ENCODE results near the gene ETV4. TPM values are rescaled to one million over a fixed set of nuclear protein-coding genes. Genes with fewer than 3 reads are reported as not detected.

The ETV4 gene
- total and polyA plus RNA-seq, 5 donors from 2014 or later: not detected

DNA sequence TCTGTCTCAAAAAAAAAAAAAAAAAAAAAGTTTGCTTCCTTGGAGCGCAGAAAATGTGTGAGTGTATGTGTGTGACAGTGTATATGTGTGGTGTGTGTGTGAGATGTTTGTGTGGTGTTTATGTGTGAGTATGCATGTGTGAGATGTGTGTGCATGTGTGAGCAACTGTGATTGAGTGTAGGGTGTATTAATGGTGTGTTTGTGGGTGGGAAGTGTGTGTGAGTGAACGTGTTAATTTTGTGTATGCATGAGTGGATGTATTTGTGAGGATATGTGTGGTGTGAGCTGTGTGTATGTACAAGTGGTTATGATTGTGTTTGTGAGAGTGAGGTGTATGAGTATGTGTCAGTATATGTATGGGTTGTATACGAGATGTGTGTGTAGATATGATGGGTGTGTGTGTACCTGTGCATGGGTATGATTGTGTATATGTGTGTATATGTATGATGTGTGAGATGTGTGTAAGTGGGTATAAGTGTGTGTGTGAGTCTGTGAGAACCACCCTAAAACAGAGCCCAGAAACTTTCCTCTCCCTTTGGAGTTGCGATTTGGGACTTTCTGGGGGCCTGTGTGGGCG lies 22.5 kb upstream of the ETV4 start:
- Mint-ChIP-seq H3K4me1 (peaks cover 0 to 2% (median 0%) of the 10 kb centered on the region in 4 donors), H3K27ac (no peak overlapping the region), H3K9me3 (no peaks in the 10 kb centered on the region), H3K36me3 (no peaks in the 10 kb centered on the region), H3K27me3 (peaks cover 8% of the 10 kb centered on the region), H3K4me3 (no peak overlapping the region)
- H3K27me3 ChIP-seq (ENCODE audit: control insufficient read depth, insufficient read depth, low read length): no peaks in the 10 kb centered on the region
- H3K4me1 ChIP-seq (ENCODE audit: control insufficient read depth, insufficient read depth, low read length, poor library complexity, severe bottlenecking): no peaks in the 10 kb centered on the region
- no peak overlapping the region for H3K27ac ChIP-seq (ENCODE audit: insufficient read depth, low read length, poor library complexity, severe bottlenecking)
- ATAC-seq (ENCODE audit: low read depth in 2 of 2) (no peak), DNase-seq (no peak)
- H3K36me3 ChIP-seq (ENCODE audit: control insufficient read depth, insufficient read depth, low read length): no peaks in the 10 kb centered on the region
- H3K4me3 ChIP-seq (ENCODE audit: low read depth, low read length): no peak overlapping the region
- H3K9me3 ChIP-seq (ENCODE audit: control insufficient read depth in 2 of 2, low read length in 2 of 2): no peaks in the 10 kb centered on the region

DNA sequence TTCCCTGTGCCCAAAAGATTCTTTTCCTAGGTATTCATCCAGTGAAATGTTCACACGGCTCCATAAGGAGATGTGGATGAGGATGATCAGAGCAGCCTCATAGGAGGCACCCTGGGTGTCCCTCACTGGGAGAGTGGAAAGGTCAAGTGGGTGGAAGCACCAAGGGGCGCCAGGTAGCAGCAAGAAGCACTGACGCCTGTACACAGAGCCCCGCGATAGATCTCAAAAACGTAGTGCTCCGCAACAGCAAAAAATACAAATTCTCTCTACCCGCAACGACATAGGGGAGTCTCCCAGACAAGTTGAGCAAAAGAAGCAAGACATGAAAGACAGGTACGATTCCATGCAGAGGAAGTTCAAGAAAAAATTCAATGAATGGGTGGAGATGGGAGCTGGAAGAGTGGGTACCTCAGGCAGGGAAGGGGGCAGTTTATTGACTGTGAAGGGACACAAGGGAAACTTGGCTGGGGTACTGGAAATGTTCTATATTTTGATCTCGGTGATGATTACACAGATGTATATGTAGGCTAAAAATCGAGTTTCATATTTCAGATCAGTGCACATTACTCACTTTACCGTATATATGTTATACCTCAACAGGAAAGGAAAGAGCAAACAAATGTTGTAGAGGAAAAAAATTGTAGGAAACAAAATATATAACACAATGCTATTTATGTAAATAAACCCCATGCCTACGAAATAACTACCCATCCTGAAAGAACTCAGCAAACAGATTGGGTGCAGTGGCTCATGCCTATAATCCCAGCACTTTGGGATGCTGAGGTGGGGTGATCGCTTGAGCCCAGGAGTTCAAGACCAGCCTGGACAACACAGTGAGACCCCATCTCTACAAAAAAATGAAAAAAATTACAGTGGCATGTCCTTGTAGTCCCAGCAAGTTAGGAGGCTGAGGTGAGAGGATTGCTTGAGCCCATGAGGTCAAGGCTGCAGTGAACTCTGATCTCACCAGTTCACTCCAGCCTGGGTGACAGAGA lies 17.8 kb upstream of the ETV4 start:
- Histone ChIP-seq H3K9me3 (ENCODE audit: control insufficient read depth in 2 of 2, low read length in 2 of 2) (no peaks in the 10 kb centered on the region), H3K27ac (ENCODE audit: insufficient read depth, low read length, poor library complexity, severe bottlenecking) (no peak overlapping the region), H3K36me3 (ENCODE audit: control insufficient read depth, insufficient read depth, low read length) (no peaks in the 10 kb centered on the region), H3K4me3 (ENCODE audit: low read depth, low read length) (no peak overlapping the region), H3K27me3 (ENCODE audit: control insufficient read depth, insufficient read depth, low read length) (peaks cover 2% of the 10 kb centered on the region), H3K4me1 (ENCODE audit: control insufficient read depth, insufficient read depth, low read length, poor library complexity, severe bottlenecking) (no peaks in the 10 kb centered on the region)
- no peaks in the 10 kb centered on the region for H3K36me3 Mint-ChIP-seq
- no peaks in the 10 kb centered on the region for H3K9me3 Mint-ChIP-seq
- DNase-seq (no peak), ATAC-seq (ENCODE audit: low read depth in 2 of 2) (no peak)
- peaks cover 22% of the 10 kb centered on the region for H3K27me3 Mint-ChIP-seq
- H3K4me1 Mint-ChIP-seq: peaks cover 0 to 10% (median 0%) of the 10 kb centered on the region in 4 donors
- H3K4me3 Mint-ChIP-seq: no peak overlapping the region
- no peak overlapping the region for H3K27ac Mint-ChIP-seq

- Mint-ChIP-seq H3K9me3 (no peaks in the 10 kb centered on the region), H3K27me3 (peaks cover 23% of the 10 kb centered on the region), H3K4me3 (no peak overlapping the region)
Observed at GRCh38 chr17:43562679-43563599, 16.8 kb upstream of the ETV4 start.

DNA sequence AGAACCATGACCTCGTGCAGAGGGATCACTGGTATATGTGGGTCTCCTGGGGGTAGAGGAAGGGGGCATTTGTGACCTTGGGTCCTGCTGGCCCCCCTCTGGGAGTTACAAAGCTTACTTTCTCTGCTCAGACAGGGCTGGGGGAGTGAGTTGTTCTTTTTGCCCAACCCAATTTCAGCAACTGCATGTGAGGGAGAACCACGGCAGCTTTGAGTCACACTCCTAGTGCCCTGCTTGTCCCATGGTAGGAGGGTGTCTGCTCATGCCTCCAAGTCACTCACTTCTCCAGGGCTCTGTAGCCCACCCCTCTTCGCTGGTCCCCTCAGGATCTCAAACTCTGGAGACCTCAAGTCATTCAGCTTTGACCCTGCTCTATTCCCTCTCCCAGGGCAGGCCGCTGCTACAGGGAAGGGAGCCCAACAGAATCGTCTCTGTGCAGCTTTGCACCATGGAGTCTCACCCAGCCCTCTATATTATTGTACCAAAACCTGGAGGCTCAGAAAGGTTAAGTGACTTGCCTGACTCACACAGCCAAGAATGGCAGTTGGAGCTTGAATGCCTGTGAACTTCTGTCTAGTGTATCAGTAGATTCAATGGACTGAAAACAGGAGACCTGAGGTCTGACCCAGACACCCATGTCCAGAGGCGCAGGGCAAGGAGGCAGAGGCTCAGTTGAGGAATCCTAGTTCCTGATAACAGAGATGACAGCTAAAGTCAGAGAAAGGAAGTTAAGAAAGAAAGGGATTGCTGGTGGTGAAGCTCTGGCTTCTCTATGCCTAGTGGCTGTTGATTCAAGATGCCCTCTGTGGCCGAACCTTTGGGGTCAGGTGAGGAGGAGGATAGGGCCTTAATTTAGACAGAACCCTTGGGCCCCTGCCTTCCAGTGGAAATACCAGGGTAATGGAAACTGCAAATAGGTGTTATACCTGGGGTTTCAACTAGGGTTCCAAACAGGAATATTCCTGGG lies 14.6 kb upstream of the ETV4 start:
- H3K4me3 Mint-ChIP-seq: no peak overlapping the region
- ATAC-seq (ENCODE audit: low read depth in 2 of 2): no peak
- no peak overlapping the region for H3K4me3 ChIP-seq (ENCODE audit: low read depth, low read length)
- no peaks in the 10 kb centered on the region for H3K9me3 ChIP-seq (ENCODE audit: control insufficient read depth in 2 of 2, low read length in 2 of 2)
- no peak overlapping the region for H3K27ac ChIP-seq (ENCODE audit: insufficient read depth, low read length, poor library complexity, severe bottlenecking)
- no peaks in the 10 kb centered on the region for H3K9me3 Mint-ChIP-seq
- no peak overlapping the region for H3K27ac Mint-ChIP-seq
- H3K4me1 Mint-ChIP-seq: peaks cover 0 to 12% (median 0%) of the 10 kb centered on the region in 4 donors
- peaks cover 23% of the 10 kb centered on the region for H3K27me3 Mint-ChIP-seq
- DNase-seq: no peak
- no peaks in the 10 kb centered on the region for H3K36me3 ChIP-seq (ENCODE audit: control insufficient read depth, insufficient read depth, low read length)
- peaks cover 7% of the 10 kb centered on the region for H3K36me3 Mint-ChIP-seq
- H3K4me1 ChIP-seq (ENCODE audit: control insufficient read depth, insufficient read depth, low read length, poor library complexity, severe bottlenecking): no peaks in the 10 kb centered on the region
- H3K27me3 ChIP-seq (ENCODE audit: control insufficient read depth, insufficient read depth, low read length): peaks cover 2% of the 10 kb centered on the region

More at GRCh38 chr17:43562679-43563599, 16.8 kb upstream of the ETV4 start:
- no peak overlapping the region for H3K27ac ChIP-seq (ENCODE audit: insufficient read depth, low read length, poor library complexity, severe bottlenecking)
- Mint-ChIP-seq H3K27ac (no peak overlapping the region), H3K36me3 (no peaks in the 10 kb centered on the region), H3K4me1 (peaks cover 0 to 12% (median 0%) of the 10 kb centered on the region in 4 donors)
- ATAC-seq (ENCODE audit: low read depth in 2 of 2) (no peak), DNase-seq (no peak)
- no peaks in the 10 kb centered on the region for H3K36me3 ChIP-seq (ENCODE audit: control insufficient read depth, insufficient read depth, low read length)
- no peaks in the 10 kb centered on the region for H3K4me1 ChIP-seq (ENCODE audit: control insufficient read depth, insufficient read depth, low read length, poor library complexity, severe bottlenecking)
- H3K27me3 ChIP-seq (ENCODE audit: control insufficient read depth, insufficient read depth, low read length): peaks cover 2% of the 10 kb centered on the region
- no peaks in the 10 kb centered on the region for H3K9me3 ChIP-seq (ENCODE audit: control insufficient read depth in 2 of 2, low read length in 2 of 2)
- no peak overlapping the region for H3K4me3 ChIP-seq (ENCODE audit: low read depth, low read length)

GRCh38 chr17:43559161-43559816 lies 13.1 kb upstream of the ETV4 start:
- Histone ChIP-seq H3K27ac (ENCODE audit: insufficient read depth, low read length, poor library complexity, severe bottlenecking) (no peak overlapping the region), H3K4me1 (ENCODE audit: control insufficient read depth, insufficient read depth, low read length, poor library complexity, severe bottlenecking) (no peaks in the 10 kb centered on the region), H3K27me3 (ENCODE audit: control insufficient read depth, insufficient read depth, low read length) (peaks cover 2% of the 10 kb centered on the region), H3K4me3 (ENCODE audit: low read depth, low read length) (no peak overlapping the region), H3K9me3 (ENCODE audit: control insufficient read depth in 2 of 2, low read length in 2 of 2) (no peaks in the 10 kb centered on the region), H3K36me3 (ENCODE audit: control insufficient read depth, insufficient read depth, low read length) (no peaks in the 10 kb centered on the region)
- DNase-seq (no peak), ATAC-seq (ENCODE audit: low read depth in 2 of 2) (no peak)
- Mint-ChIP-seq H3K27ac (no peak overlapping the region), H3K4me1 (peaks cover 0 to 12% (median 0%) of the 10 kb centered on the region in 4 donors), H3K36me3 (peaks cover 7% of the 10 kb centered on the region), H3K9me3 (no peaks in the 10 kb centered on the region), H3K27me3 (peaks cover 29% of the 10 kb centered on the region), H3K4me3 (no peak overlapping the region)

- H3K36me3 ChIP-seq (ENCODE audit: control insufficient read depth, insufficient read depth, low read length): no peaks in the 10 kb centered on the region
- no peaks in the 10 kb centered on the region for H3K9me3 ChIP-seq (ENCODE audit: control insufficient read depth in 2 of 2, low read length in 2 of 2)
- Mint-ChIP-seq H3K4me1 (peaks cover 0 to 12% (median 0%) of the 10 kb centered on the region in 4 donors), H3K36me3 (peaks cover 7% of the 10 kb centered on the region), H3K27me3 (peaks cover 24% of the 10 kb centered on the region), H3K4me3 (no peak overlapping the region), H3K27ac (no peak overlapping the region), H3K9me3 (no peaks in the 10 kb centered on the region)
- DNase-seq (no peak), ATAC-seq (ENCODE audit: low read depth in 2 of 2) (no peak)
- H3K27me3 ChIP-seq (ENCODE audit: control insufficient read depth, insufficient read depth, low read length): peaks cover 2% of the 10 kb centered on the region
- H3K27ac ChIP-seq (ENCODE audit: insufficient read depth, low read length, poor library complexity, severe bottlenecking): no peak overlapping the region
- no peaks in the 10 kb centered on the region for H3K4me1 ChIP-seq (ENCODE audit: control insufficient read depth, insufficient read depth, low read length, poor library complexity, severe bottlenecking)
- no peak overlapping the region for H3K4me3 ChIP-seq (ENCODE audit: low read depth, low read length)
Observed at GRCh38 chr17:43558805-43559160, 12.6 kb upstream of the ETV4 start.

Data from CD4-positive, CD25-positive, alpha-beta regulatory T cell (primary cell).